IMR-90 (cell line): ENCODE results near the gene SEMA4B.

ENCODE experiments used
- BHLHE40 ChIP-seq: fragments of 150-350 bp; IDR thresholded peaks from 2 replicates; pipeline ENCODE4 v1.6.1; 2016; ENCODE audit warnings: mild to moderate bottlenecking, low read depth, low read length
- CEBPB ChIP-seq: IDR thresholded peaks from 2 replicates; pipeline ENCODE4 v1.6.1; 2012; ENCODE audit warnings: low read depth, low read length, improper control_type of control experiment
- CTCF ChIP-seq: conservative IDR thresholded peaks from 2 replicates; pipeline ENCODE4 v1.5.1; 2012; ENCODE audit warnings: mild to moderate bottlenecking, low read depth, low read length, improper control_type of control experiment
- ELK1 ChIP-seq: fragments of 150-350 bp; IDR thresholded peaks from 2 replicates; pipeline ENCODE4 v1.6.1; 2016; ENCODE audit warnings: low read depth, mild to moderate bottlenecking, low read length, moderate library complexity, borderline replicate concordance
- MAFK ChIP-seq: IDR thresholded peaks from 2 replicates; pipeline ENCODE4 v1.6.1; 2012; ENCODE audit warnings: low read depth, low read length, improper control_type of control experiment
- MXI1 ChIP-seq: IDR thresholded peaks from 2 replicates; pipeline ENCODE4 v1.6.1; 2012; ENCODE audit warnings: low read depth, mild to moderate bottlenecking, low read length, moderate library complexity, borderline replicate concordance
- NFE2L2 ChIP-seq: fragments of 150-350 bp; IDR thresholded peaks from 2 replicates; pipeline ENCODE4 v1.6.1; 2016; ENCODE audit warnings: low read depth, mild to moderate bottlenecking, low read length
- POLR2A ChIP-seq: IDR thresholded peaks from 2 replicates; pipeline ENCODE4 v1.6.1; 2012; ENCODE audit warnings: mild to moderate bottlenecking, low read depth, low read length
- RAD21 ChIP-seq: IDR thresholded peaks from 2 replicates; pipeline ENCODE4 v1.6.1; 2012; ENCODE audit warnings: low read length, improper control_type of control experiment
- SMC3 ChIP-seq: fragments of 150-350 bp; IDR thresholded peaks from 2 replicates; pipeline ENCODE4 v1.6.1; 2016; ENCODE audit warnings: low read depth, mild to moderate bottlenecking, antibody characterized with exemption, low read length, moderate library complexity
- USF2 ChIP-seq: fragments of 150-350 bp; IDR thresholded peaks from 2 replicates; pipeline ENCODE4 v1.6.1; 2017; ENCODE audit warnings: mild to moderate bottlenecking, antibody characterized with exemption, low read length, low read depth

- TF ChIP-seq CTCF (no peak), ELK1 (no peak), POLR2A (no peak), USF2 (no peak), MXI1 (no peak), RAD21 (no peak), MAFK (no peak), SMC3 (no peak), NFE2L2 (no peak), BHLHE40 (no peak), CEBPB (no peak)
These were observed 11.2 kb upstream of the SEMA4B start for GRCh38 chr15:90189781-90190467.
